H1 (cell line): ENCODE data around the gene PTGIR. TPM values are rescaled to one million over a fixed set of nuclear protein-coding genes. Genes with fewer than 3 reads are reported as not detected.

ENCODE experiments used
- ASH2L ChIP-seq: fragments of 200-600, 300-600 bp; sonication (generic); IDR thresholded peaks from one replicate; pipeline ENCODE4 v1.7.1; 2017; ENCODE audit warnings: low read length
- ATF2 ChIP-seq: IDR thresholded peaks from 2 replicates; pipeline ENCODE4 v1.6.1; 2012; ENCODE audit warnings: low read length, inconsistent platforms
- CTCF ChIP-seq, 3 experiments: IDR thresholded peaks; 1 replicate in 2 of 3; 2 replicates in 1 of 3; pipeline versions ENCODE4 v1.5.1 to v1.6.1; 2011; ENCODE audit warnings: low read length in 3 of 3, mild to moderate bottlenecking in 3 of 3, inconsistent platforms in 2 of 3, low read depth in 1 of 3, moderate library complexity in 1 of 3; ENCODE audit not compliant: insufficient read depth in 1 of 3; ENCODE audit errors: control extremely low read depth in 1 of 3
- FOSL1 ChIP-seq: IDR thresholded peaks from 2 replicates; pipeline ENCODE4 v1.6.1; 2011; ENCODE audit warnings: mild to moderate bottlenecking, low read depth, low read length, moderate library complexity; ENCODE audit not compliant: insufficient read depth
- SIN3A ChIP-seq, 2 experiments: IDR thresholded peaks in 1 of 2; conservative IDR thresholded peaks in 1 of 2; 2 replicates each; pipeline ENCODE4 v1.6.1; 2011 to 2012; ENCODE audit warnings: low read length in 2 of 2, improper control_type of control experiment in 1 of 2, low read depth in 1 of 2, mild to moderate bottlenecking in 1 of 2
- SP4 ChIP-seq: IDR thresholded peaks from 2 replicates; pipeline ENCODE4 v1.6.1; 2012; ENCODE audit warnings: low read length, inconsistent platforms
- SUZ12 ChIP-seq: fragments of 200-600 bp; sonication (generic); IDR thresholded peaks from 2 replicates; pipeline ENCODE4 v1.6.1; 2012; ENCODE audit warnings: mild to moderate bottlenecking, inconsistent platforms, low read length, moderate library complexity, mixed read lengths
- polyA plus RNA-seq, 7 experiments: library from polyadenylated mRNA; depleted of rRNA in 3 of 7; stranded (reverse) in 5 of 7; unstranded in 2 of 7; fragments of >200 nt in 5 of 7; fragments of 200-250 nt in 2 of 7; gene quantifications; 1 replicate in 5 of 7; 2 replicates in 1 of 7; 4 replicates in 1 of 7; pipeline versions ENCODE4 v1.2.1 to v1.2.3, GENCODE V29; 2011 to 2013; ENCODE audit warnings: missing spikeins in 2 of 7, mixed read lengths in 2 of 7
- total RNA-seq: library from RNA; stranded (reverse); fragmentation: NEBNext Ultra II Directional; extraction: Animal tissue kit (Norgen Biotek cat#: 25700); gene quantifications from 2 replicates; pipeline ENCODE4 v1.2.1, GENCODE V29; 2021

The PTGIR gene
- total and polyA plus RNA-seq, 2 of the 8 experiments (the other 6 are each of a cell fraction or from before 2014, with no cell fraction given) = 0.15 TPM; not detected in 1

GRCh38 chr19:46607448-46607841 lies 17.4 kb downstream of the PTGIR start (continued):
- TF ChIP-seq SIN3A (conservative IDR thresholded peaks at IDR 0.05 in 1 of 2, IDR thresholded peaks at IDR 0.05 in 1 of 2; ENCODE audit: low read depth in 1 of 2, low read length in 2 of 2) (no peak), ATF2 (no peak), CTCF (IDR thresholded peaks at IDR 0.05; ENCODE audit: control extremely low read depth in 1 of 3, insufficient read depth in 1 of 3, low read depth in 1 of 3, low read length in 3 of 3) (no peak), SP4 (no peak), SUZ12 (no peak), ASH2L (no peak), FOSL1 (no peak)
